Muscle of leg (tissue), 11 donors: Measurements from ENCODE around the gene SDF2. TPM values are rescaled to one million over a fixed set of nuclear protein-coding genes. Genes with fewer than 3 reads are reported as not detected.
"Not testable (repeated sequence)": the region's sequence is repeated elsewhere in the genome, so short reads cannot be mapped to it uniquely, and the experiment has no call there.

Experiments used
- DNase-seq: peaks from one replicate; pipeline ENCODE4 v3.0.0; 2013
- H3K27ac ChIP-seq: one replicate; pipeline ENCODE4 v1.5.1; 2013; ENCODE audit warnings: mild to moderate bottlenecking, low read length, control low read depth
- H3K27me3 ChIP-seq: one replicate; pipeline ENCODE4 v1.6.1; 2013; ENCODE audit warnings: low read length; ENCODE audit not compliant: control insufficient read depth, insufficient read depth
- H3K36me3 ChIP-seq: one replicate; pipeline ENCODE4 v1.6.1; 2013; ENCODE audit warnings: low read length; ENCODE audit not compliant: control insufficient read depth, insufficient read depth
- H3K4me1 ChIP-seq: one replicate; pipeline ENCODE4 v1.6.1; 2013; ENCODE audit warnings: low read length; ENCODE audit not compliant: control insufficient read depth, insufficient read depth
- H3K4me3 ChIP-seq: one replicate; pipeline ENCODE4 v1.5.1; 2013; ENCODE audit warnings: low read length, control low read depth
- H3K9me3 ChIP-seq: replicated peaks from 2 replicates; pipeline ENCODE4 v1.6.1; 2013; ENCODE audit warnings: low read depth, low read length; ENCODE audit not compliant: control insufficient read depth
- WGBS: methylation state at CpG from one replicate; pipeline ENCODE4 v1.1.5; 2013; ENCODE audit warnings: missing lambda C conversion rate; ENCODE audit not compliant: insufficient coverage; 5-methylcytosine and 5-hydroxymethylcytosine counted together
- polyA plus RNA-seq, 8 donors: library from polyadenylated mRNA; unstranded; fragments of 120-200 nt; gene quantifications; one replicate each; pipeline versions ENCODE4 v1.2.1 to v1.2.3, GENCODE V29; 2013; ENCODE audit warnings: inconsistent platforms in 1 of 8, low replicate concordance in 1 of 8; ENCODE audit not compliant: insufficient read length in 8 of 8, insufficient read depth in 1 of 8
- total RNA-seq: library from RNA; stranded (reverse); fragments of 120-200 nt; gene quantifications from one replicate; pipeline ENCODE4 v1.2.4, GENCODE V29; 2013

Gene SDF2
- total and polyA plus RNA-seq, 9 donors = 35.5 to 50.4 (median 43.2) TPM

- Histone ChIP-seq H3K36me3 (peaks cover 86% of the 10 kb centered on the region), H3K4me3 (no peak overlapping the region)
- no CpG with 5 or more reads among the region's 4 CpGs for WGBS
Observed at GRCh38 chr17:28615260-28615940, 46.3 kb downstream of the SDF2 start.

GRCh38 chr17:28613931-28614381 is 47.8 kb downstream of the SDF2 start, which contains the start of gene RSKR:
TSS of gene RSKR (minus strand) at chr17:28614185. CDS start at chr17:28614161, 24 bp downstream.
- Histone ChIP-seq H3K36me3 (peaks cover 75% of the 10 kb centered on the region), H3K4me3 (no peak within 1 kb of the TSS), H3K27ac (no peak within 1 kb of the TSS), H3K4me1 (no peaks in the 10 kb centered on the region), H3K9me3 (no peaks in the 10 kb centered on the region), H3K27me3 (no peaks in the 10 kb centered on the region)
- DNase-seq = no peak
- 63% methylated on average over 3 of the region's 5 CpGs for WGBS

More at GRCh38 chr17:28615260-28615940, 46.3 kb downstream of the SDF2 start:
- Histone ChIP-seq H3K4me1 (no peaks in the 10 kb centered on the region), H3K9me3 (no peaks in the 10 kb centered on the region), H3K27me3 (no peaks in the 10 kb centered on the region), H3K27ac (no peak overlapping the region)
- DNase-seq = no peak

- Histone ChIP-seq H3K27ac (no peak overlapping the region), H3K36me3 (peaks cover 69% of the 10 kb centered on the region), H3K9me3 (no peaks in the 10 kb centered on the region), H3K4me1 (no peaks in the 10 kb centered on the region), H3K27me3 (no peaks in the 10 kb centered on the region), H3K4me3 (no peak overlapping the region)
- peak; percentile 45 for DNase-seq
- WGBS = 79% methylated on average over 3 of the region's 6 CpGs
Observed at GRCh38 chr17:28612936-28613872, 48.5 kb downstream of the SDF2 start.

GRCh38 chr17:28612531-28612930 is 49.2 kb downstream of the SDF2 start:
- H3K27me3 ChIP-seq = no peaks in the 10 kb centered on the region
- no peaks in the 10 kb centered on the region for H3K4me1 ChIP-seq
- DNase-seq = no peak
- WGBS = 73% methylated on average over 2 of the region's 2 CpGs
- H3K27ac ChIP-seq = no peak overlapping the region
- no peaks in the 10 kb centered on the region for H3K9me3 ChIP-seq
- no peak overlapping the region for H3K4me3 ChIP-seq
- peaks cover 64% of the 10 kb centered on the region for H3K36me3 ChIP-seq

- H3K27ac ChIP-seq = no peak overlapping the region
- WGBS = 90% methylated on average over 8 of the region's 8 CpGs
- peaks cover 43% of the 10 kb centered on the region for H3K36me3 ChIP-seq
- H3K4me1 ChIP-seq = no peaks in the 10 kb centered on the region
- no peak overlapping the region for H3K4me3 ChIP-seq
- H3K9me3 ChIP-seq = no peaks in the 10 kb centered on the region
- DNase-seq = no peak
- H3K27me3 ChIP-seq = no peaks in the 10 kb centered on the region
Observed at GRCh38 chr17:28610376-28610775, 51.3 kb downstream of the SDF2 start.

GRCh38 chr17:28604031-28604430 is 57.7 kb downstream of the SDF2 start:
- not testable (repeated sequence) for H3K27me3 ChIP-seq, DNase-seq, H3K27ac ChIP-seq, H3K36me3 ChIP-seq, H3K4me3 ChIP-seq, H3K4me1 ChIP-seq, H3K9me3 ChIP-seq
- 90% methylated on average over 10 of the region's 31 CpGs for WGBS

- DNase-seq = peak; percentile 85
Observed at GRCh38 chr17:28599311-28600184, 62.2 kb downstream of the SDF2 start.

GRCh38 chr17:28598799-28599310 is 62.9 kb downstream of the SDF2 start, which contains the start of gene SPAG5:
TSS of gene SPAG5 (minus strand) at chr17:28599025. CDS start at chr17:28598946, 79 bp downstream.
- Histone ChIP-seq H3K27me3 (no peaks in the 10 kb centered on the region), H3K27ac (peak within 1 kb of the TSS; percentile 98), H3K36me3 (no peaks in the 10 kb centered on the region), H3K4me1 (peaks cover 15% of the 10 kb centered on the region), H3K4me3 (peak within 1 kb of the TSS; percentile 74), H3K9me3 (no peaks in the 10 kb centered on the region)
- DNase-seq = peak; percentile 97
- under 1% methylated on average over 39 of the region's 44 CpGs for WGBS

More at GRCh38 chr17:28599311-28600184, 62.2 kb downstream of the SDF2 start:
- Histone ChIP-seq H3K36me3 (no peaks in the 10 kb centered on the region), H3K9me3 (no peaks in the 10 kb centered on the region), H3K4me3 (peak overlapping the region; percentile 74), H3K27me3 (no peaks in the 10 kb centered on the region), H3K27ac (peak overlapping the region; percentile 98), H3K4me1 (peaks cover 15% of the 10 kb centered on the region)
- WGBS = 16% methylated on average over 20 of the region's 40 CpGs

GRCh38 chr17:28598389-28598788 is 63.3 kb downstream of the SDF2 start:
- WGBS = 0% methylated on average over 11 of the region's 17 CpGs
- peaks cover 15% of the 10 kb centered on the region for H3K4me1 ChIP-seq
- DNase-seq = no peak
- H3K9me3 ChIP-seq = no peaks in the 10 kb centered on the region
- H3K27ac ChIP-seq = peak overlapping the region; percentile 54
- no peaks in the 10 kb centered on the region for H3K27me3 ChIP-seq
- peak overlapping the region; percentile 74 for H3K4me3 ChIP-seq
- H3K36me3 ChIP-seq = peaks cover under 1% of the 10 kb centered on the region
